ENCODE measurements around the gene SNAI1.

Gene SNAI1

GRCh38 chr20:49984426-49985153, 1.8 kb downstream of the SNAI1 start:
- TF ChIP-seq PPARA (CRISPR knock-in tag; IDR thresholded peaks at IDR 0.05; ENCODE audit: borderline replicate concordance) (no peak), ARNTL (CRISPR knock-in tag; IDR thresholded peaks at IDR 0.05; ENCODE audit: borderline replicate concordance, low read depth) (no peak), CSDC2 (CRISPR knock-in tag; IDR thresholded peaks at IDR 0.05) (no peak), CSRNP3 (CRISPR knock-in tag; IDR thresholded peaks at IDR 0.05) (no peak), TOX (CRISPR knock-in tag; IDR thresholded peaks at IDR 0.05; ENCODE audit: borderline replicate concordance) (no peak), GLIS3 (CRISPR knock-in tag; IDR thresholded peaks at IDR 0.05) (no peak), ZNF70 (CRISPR knock-in tag; IDR thresholded peaks at IDR 0.05) (no peak), SNAI2 (CRISPR knock-in tag; IDR thresholded peaks at IDR 0.05) (no peak), ISL1 (CRISPR knock-in tag; IDR thresholded peaks at IDR 0.05) (no peak), TCF4 (CRISPR knock-in tag; IDR thresholded peaks at IDR 0.05; ENCODE audit: borderline replicate concordance) (no peak), ZFP3 (CRISPR knock-in tag; IDR thresholded peaks at IDR 0.05) (no peak)
- TF ChIP-seq, protein P1, sequence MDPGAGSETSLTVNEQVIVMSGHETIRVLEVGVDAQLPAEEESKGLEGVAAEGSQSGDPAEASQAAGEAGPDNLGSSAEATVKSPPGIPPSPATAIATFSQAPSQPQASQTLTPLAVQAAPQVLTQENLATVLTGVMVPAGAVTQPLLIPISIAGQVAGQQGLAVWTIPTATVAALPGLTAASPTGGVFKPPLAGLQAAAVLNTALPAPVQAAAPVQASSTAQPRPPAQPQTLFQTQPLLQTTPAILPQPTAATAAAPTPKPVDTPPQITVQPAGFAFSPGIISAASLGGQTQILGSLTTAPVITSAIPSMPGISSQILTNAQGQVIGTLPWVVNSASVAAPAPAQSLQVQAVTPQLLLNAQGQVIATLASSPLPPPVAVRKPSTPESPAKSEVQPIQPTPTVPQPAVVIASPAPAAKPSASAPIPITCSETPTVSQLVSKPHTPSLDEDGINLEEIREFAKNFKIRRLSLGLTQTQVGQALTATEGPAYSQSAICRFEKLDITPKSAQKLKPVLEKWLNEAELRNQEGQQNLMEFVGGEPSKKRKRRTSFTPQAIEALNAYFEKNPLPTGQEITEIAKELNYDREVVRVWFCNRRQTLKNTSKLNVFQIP (CRISPR knock-in tag; IDR thresholded peaks at IDR 0.05; ENCODE audit: borderline replicate concordance, low read depth), result no peak
- TF ChIP-seq, protein P2, sequence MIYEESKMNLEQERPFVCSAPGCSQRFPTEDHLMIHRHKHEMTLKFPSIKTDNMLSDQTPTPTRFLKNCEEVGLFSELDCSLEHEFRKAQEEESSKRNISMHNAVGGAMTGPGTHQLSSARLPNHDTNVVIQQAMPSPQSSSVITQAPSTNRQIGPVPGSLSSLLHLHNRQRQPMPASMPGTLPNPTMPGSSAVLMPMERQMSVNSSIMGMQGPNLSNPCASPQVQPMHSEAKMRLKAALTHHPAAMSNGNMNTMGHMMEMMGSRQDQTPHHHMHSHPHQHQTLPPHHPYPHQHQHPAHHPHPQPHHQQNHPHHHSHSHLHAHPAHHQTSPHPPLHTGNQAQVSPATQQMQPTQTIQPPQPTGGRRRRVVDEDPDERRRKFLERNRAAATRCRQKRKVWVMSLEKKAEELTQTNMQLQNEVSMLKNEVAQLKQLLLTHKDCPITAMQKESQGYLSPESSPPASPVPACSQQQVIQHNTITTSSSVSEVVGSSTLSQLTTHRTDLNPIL (CRISPR knock-in tag; IDR thresholded peaks at IDR 0.05; ENCODE audit: low read depth), result no peak
- no peak for ATAC-seq

DNA sequence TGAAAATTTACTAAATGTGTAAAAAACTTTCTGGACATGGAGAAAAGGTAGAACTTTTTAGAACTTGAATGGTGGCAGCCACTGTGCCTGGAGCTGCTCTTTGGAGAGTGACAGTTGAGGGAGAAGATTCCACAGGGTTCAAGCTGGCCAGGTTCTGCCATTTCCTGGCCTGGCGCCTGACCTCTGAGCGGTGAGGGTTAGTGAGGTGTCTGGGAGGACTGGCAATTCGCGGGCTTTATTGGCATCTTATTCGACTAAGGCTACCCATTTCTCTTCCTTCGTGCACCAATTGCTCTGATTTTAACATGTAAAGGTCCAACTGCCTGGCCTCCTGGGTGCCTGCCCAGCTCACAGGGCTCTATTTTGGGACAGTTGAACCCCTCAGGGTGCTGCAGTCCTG, 2.4 kb downstream of the SNAI1 start:
- no peak for TF ChIP-seq ESRRG (CRISPR knock-in tag; IDR thresholded peaks at IDR 0.05)
- TF ChIP-seq CSDC2 (CRISPR knock-in tag; IDR thresholded peaks at IDR 0.05), result no peak
- no peak for TF ChIP-seq GLIS3 (CRISPR knock-in tag; IDR thresholded peaks at IDR 0.05)
- TF ChIP-seq, protein P1 (CRISPR knock-in tag; IDR thresholded peaks at IDR 0.05; ENCODE audit: borderline replicate concordance, low read depth), result no peak
- TF ChIP-seq ISL1 (CRISPR knock-in tag; IDR thresholded peaks at IDR 0.05), result no peak
- TF ChIP-seq ZFP30 (CRISPR knock-in tag; IDR thresholded peaks at IDR 0.05), result no peak
- TF ChIP-seq BACH2 (CRISPR knock-in tag; IDR thresholded peaks at IDR 0.05; ENCODE audit: borderline replicate concordance), result no peak
- TF ChIP-seq ZNF565 (CRISPR knock-in tag; conservative IDR thresholded peaks at IDR 0.05; ENCODE audit: low read depth), result no peak
- TF ChIP-seq TCF4 (CRISPR knock-in tag; IDR thresholded peaks at IDR 0.05; ENCODE audit: borderline replicate concordance), result no peak
- TF ChIP-seq ARNTL (CRISPR knock-in tag; IDR thresholded peaks at IDR 0.05; ENCODE audit: borderline replicate concordance, low read depth), result no peak
- TF ChIP-seq OSR1 (CRISPR knock-in tag; IDR thresholded peaks at IDR 0.05), result no peak
- no peak for TF ChIP-seq ZNF70 (CRISPR knock-in tag; IDR thresholded peaks at IDR 0.05)
- TF ChIP-seq, protein P2 (CRISPR knock-in tag; IDR thresholded peaks at IDR 0.05; ENCODE audit: low read depth), result no peak
- no peak for TF ChIP-seq RARB (CRISPR knock-in tag; IDR thresholded peaks at IDR 0.05)
- TF ChIP-seq PPARA (CRISPR knock-in tag; IDR thresholded peaks at IDR 0.05; ENCODE audit: borderline replicate concordance), result no peak
- no peak for TF ChIP-seq CSRNP3 (CRISPR knock-in tag; IDR thresholded peaks at IDR 0.05)
- no peak for ATAC-seq

- no peak for ATAC-seq
- TF ChIP-seq, protein P1 (CRISPR knock-in tag; IDR thresholded peaks at IDR 0.05; ENCODE audit: borderline replicate concordance, low read depth), result no peak
- no peak for TF ChIP-seq CSDC2 (CRISPR knock-in tag; IDR thresholded peaks at IDR 0.05)
- no peak for TF ChIP-seq ESRRG (CRISPR knock-in tag; IDR thresholded peaks at IDR 0.05)
- TF ChIP-seq BACH2 (CRISPR knock-in tag; IDR thresholded peaks at IDR 0.05; ENCODE audit: borderline replicate concordance), result no peak
- TF ChIP-seq PPARA (CRISPR knock-in tag; IDR thresholded peaks at IDR 0.05; ENCODE audit: borderline replicate concordance), result no peak
- no peak for TF ChIP-seq ZC3H10 (CRISPR knock-in tag; IDR thresholded peaks at IDR 0.05)
- no peak for TF ChIP-seq GLIS3 (CRISPR knock-in tag; IDR thresholded peaks at IDR 0.05)
- no peak for TF ChIP-seq TOX (CRISPR knock-in tag; IDR thresholded peaks at IDR 0.05; ENCODE audit: borderline replicate concordance)
- TF ChIP-seq ARNTL (CRISPR knock-in tag; IDR thresholded peaks at IDR 0.05; ENCODE audit: borderline replicate concordance, low read depth), result no peak
- no peak for TF ChIP-seq ZFP3 (CRISPR knock-in tag; IDR thresholded peaks at IDR 0.05)
- no peak for TF ChIP-seq ZFP30 (CRISPR knock-in tag; IDR thresholded peaks at IDR 0.05)
- TF ChIP-seq SNAI2 (CRISPR knock-in tag; IDR thresholded peaks at IDR 0.05), result no peak
These were observed 2.8 kb downstream of the SNAI1 start for GRCh38 chr20:49985617-49986016.
